DOHH2 (cell line): ENCODE results near the gene VPREB3.

Experiments
- H3F3A ChIP-seq: fragments of 200-600 bp; sonication (generic), shearing (Covaris generic); 2 replicates; pipeline ENCODE4 v1.6.0; 2016; ENCODE audit warnings: antibody characterized with exemption, mild to moderate bottlenecking; ENCODE audit not compliant: control insufficient read depth, insufficient read depth
- H3K27ac ChIP-seq: fragments of 200-600 bp; sonication (generic); 2 replicates; pipeline ENCODE4 v1.5.1; 2014; ENCODE audit warnings: low read depth, mild to moderate bottlenecking, low read length, moderate library complexity
- H3K27me3 ChIP-seq: fragments of 200-600 bp; sonication (generic); 2 replicates; pipeline ENCODE4 v1.6.1; 2014; ENCODE audit warnings: mild to moderate bottlenecking, low read length, mixed read lengths; ENCODE audit not compliant: control insufficient read depth
- H3K36me3 ChIP-seq: fragments of 200-600 bp; sonication (generic); 2 replicates; pipeline ENCODE4 v1.6.1; 2014; ENCODE audit warnings: mild to moderate bottlenecking, low read length, moderate library complexity, mixed read lengths; ENCODE audit not compliant: control insufficient read depth
- H3K4me1 ChIP-seq: fragments of 200-600 bp; sonication (generic); 2 replicates; pipeline ENCODE4 v1.6.1; 2014; ENCODE audit warnings: mild to moderate bottlenecking, low read length, mixed read lengths; ENCODE audit not compliant: control insufficient read depth
- H3K4me2 ChIP-seq: fragments of 200-600 bp; sonication (generic); 2 replicates; pipeline ENCODE4 v1.6.0; 2014; ENCODE audit warnings: mild to moderate bottlenecking, low read length, moderate library complexity
- H3K4me3 ChIP-seq: fragments of 200-600 bp; sonication (generic); 2 replicates; pipeline ENCODE4 v1.5.1; 2014; ENCODE audit warnings: mild to moderate bottlenecking, low read length, mixed read lengths
- H3K79me2 ChIP-seq: fragments of 200-600 bp; sonication (generic); 2 replicates; pipeline ENCODE4 v1.6.1; 2014; ENCODE audit warnings: mild to moderate bottlenecking, low read length, mixed read lengths; ENCODE audit not compliant: control insufficient read depth
- H3K9me2 ChIP-seq: fragments of 200-600 bp; sonication (generic); replicated peaks from 2 replicates; pipeline ENCODE4 v1.6.1; 2014; ENCODE audit warnings: mild to moderate bottlenecking, low read length, mixed read lengths; ENCODE audit not compliant: control insufficient read depth
- H3K9me3 ChIP-seq: fragments of 200-600 bp; sonication (generic); 2 replicates; pipeline ENCODE4 v1.6.1; 2014; ENCODE audit warnings: antibody characterized with exemption, low read length, mixed read lengths; ENCODE audit not compliant: control insufficient read depth, insufficient read depth
- H4K20me1 ChIP-seq: fragments of 200-600 bp; sonication (generic); 2 replicates; pipeline ENCODE4 v1.6.0; 2014; ENCODE audit warnings: low read depth, mild to moderate bottlenecking, antibody characterized with exemption, low read length, moderate library complexity; ENCODE audit not compliant: control insufficient read depth, insufficient read depth
- CTCF ChIP-seq: fragments of 200-600 bp; sonication (generic); IDR thresholded peaks from one replicate; pipeline ENCODE4 v1.5.1; 2014; ENCODE audit warnings: antibody characterized with exemption, mild to moderate bottlenecking, low read depth, low read length; ENCODE audit not compliant: poor library complexity, severe bottlenecking
- EZH2phosphoT487 ChIP-seq: fragments of 200-600 bp; sonication (generic); IDR thresholded peaks from 2 replicates; pipeline ENCODE4 v1.6.1; 2017; ENCODE audit warnings: borderline replicate concordance, mild to moderate bottlenecking, antibody characterized with exemption, low read length, moderate library complexity, mixed read lengths

The VPREB3 gene

DNA sequence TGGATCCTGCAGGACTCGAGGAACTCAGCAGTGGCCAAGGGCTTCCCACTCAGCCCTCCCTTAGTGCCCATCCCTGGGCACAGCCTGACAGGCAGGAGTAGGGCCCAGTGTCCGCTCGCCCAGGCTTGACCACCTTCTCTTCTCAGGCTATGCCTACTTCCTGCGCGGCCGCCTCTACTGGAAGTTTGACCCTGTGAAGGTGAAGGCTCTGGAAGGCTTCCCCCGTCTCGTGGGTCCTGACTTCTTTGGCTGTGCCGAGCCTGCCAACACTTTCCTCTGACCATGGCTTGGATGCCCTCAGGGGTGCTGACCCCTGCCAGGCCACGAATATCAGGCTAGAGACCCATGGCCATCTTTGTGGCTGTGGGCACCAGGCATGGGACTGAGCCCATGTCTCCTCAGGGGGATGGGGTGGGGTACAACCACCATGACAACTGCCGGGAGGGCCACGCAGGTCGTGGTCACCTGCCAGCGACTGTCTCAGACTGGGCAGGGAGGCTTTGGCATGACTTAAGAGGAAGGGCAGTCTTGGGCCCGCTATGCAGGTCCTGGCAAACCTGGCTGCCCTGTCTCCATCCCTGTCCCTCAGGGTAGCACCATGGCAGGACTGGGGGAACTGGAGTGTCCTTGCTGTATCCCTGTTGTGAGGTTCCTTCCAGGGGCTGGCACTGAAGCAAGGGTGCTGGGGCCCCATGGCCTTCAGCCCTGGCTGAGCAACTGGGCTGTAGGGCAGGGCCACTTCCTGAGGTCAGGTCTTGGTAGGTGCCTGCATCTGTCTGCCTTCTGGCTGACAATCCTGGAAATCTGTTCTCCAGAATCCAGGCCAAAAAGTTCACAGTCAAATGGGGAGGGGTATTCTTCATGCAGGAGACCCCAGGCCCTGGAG, 29.3 kb upstream of the VPREB3 start:
- Histone ChIP-seq H3K9me3 (no peaks in the 10 kb centered on the region), H3K4me2 (no peak overlapping the region), H3K9me2 (no peaks in the 10 kb centered on the region), H3K27ac (no peak overlapping the region), H3K27me3 (no peaks in the 10 kb centered on the region), H3K4me3 (no peak overlapping the region), H3K36me3 (peaks cover 12% of the 10 kb centered on the region), H3K4me1 (peaks cover 20% of the 10 kb centered on the region), H3K79me2 (peaks cover 19% of the 10 kb centered on the region), H4K20me1 (peaks cover 10% of the 10 kb centered on the region), H3F3A (peaks cover 2% of the 10 kb centered on the region; the same call in 1 of the 2 replicates)
- TF ChIP-seq CTCF: no peak
- TF ChIP-seq EZH2phosphoT487: no peak

DNA sequence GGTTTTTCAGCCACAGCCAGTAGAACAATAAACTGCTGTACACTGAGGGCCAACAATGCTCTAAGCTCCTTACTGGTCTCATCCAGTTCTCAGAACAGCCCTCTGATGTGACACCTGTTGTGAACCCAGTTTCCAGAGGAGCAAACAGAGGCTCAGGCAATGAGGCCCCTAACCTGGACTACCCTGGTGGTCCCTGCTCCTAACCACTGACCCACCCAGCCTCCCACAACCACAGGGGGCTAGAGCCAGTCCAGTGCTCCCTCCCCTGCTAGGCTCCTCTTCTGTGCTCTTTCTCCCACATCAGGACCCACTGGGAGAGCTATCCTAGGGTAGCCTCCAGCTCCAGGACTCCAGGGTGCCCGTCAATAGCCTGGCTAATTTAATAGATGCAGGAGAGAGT, 28.5 kb upstream of the VPREB3 start:
- Histone ChIP-seq H3K4me1 (peaks cover 12% of the 10 kb centered on the region), H3K79me2 (peaks cover 11% of the 10 kb centered on the region), H3K27ac (no peak overlapping the region), H4K20me1 (peaks cover 3% of the 10 kb centered on the region), H3F3A (peaks cover 2% of the 10 kb centered on the region; the same call in 1 of the 2 replicates), H3K4me2 (no peak overlapping the region), H3K9me2 (no peaks in the 10 kb centered on the region), H3K36me3 (peaks cover 4% of the 10 kb centered on the region), H3K27me3 (no peaks in the 10 kb centered on the region), H3K9me3 (no peaks in the 10 kb centered on the region), H3K4me3 (no peak overlapping the region)
- TF ChIP-seq CTCF: no peak
- TF ChIP-seq EZH2phosphoT487: no peak

DNA sequence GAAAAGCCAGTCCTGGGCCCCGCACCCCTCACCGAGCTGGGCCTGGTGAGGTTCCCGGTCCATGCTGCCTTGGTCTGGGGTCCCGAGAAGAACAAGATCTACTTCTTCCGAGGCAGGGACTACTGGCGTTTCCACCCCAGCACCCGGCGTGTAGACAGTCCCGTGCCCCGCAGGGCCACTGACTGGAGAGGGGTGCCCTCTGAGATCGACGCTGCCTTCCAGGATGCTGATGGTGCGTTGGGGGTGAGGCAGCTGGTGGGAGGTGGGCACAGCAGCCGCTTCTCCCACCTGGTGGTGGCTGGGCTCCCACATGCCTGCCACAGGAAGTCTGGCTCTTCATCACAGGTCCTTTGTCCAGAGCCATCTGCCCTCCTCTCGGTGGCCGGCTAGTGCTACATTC, 28.0 kb upstream of the VPREB3 start:
- H3F3A ChIP-seq: peaks cover 2% of the 10 kb centered on the region; the same call in 1 of the 2 replicates
- H3K4me2 ChIP-seq: no peak overlapping the region
- H3K4me3 ChIP-seq: no peak overlapping the region
- peaks cover 11% of the 10 kb centered on the region for H3K4me1 ChIP-seq
- peaks cover 7% of the 10 kb centered on the region for H3K79me2 ChIP-seq
- H3K9me3 ChIP-seq: no peaks in the 10 kb centered on the region
- H3K27me3 ChIP-seq: no peaks in the 10 kb centered on the region
- H4K20me1 ChIP-seq: no peaks in the 10 kb centered on the region
- H3K36me3 ChIP-seq: no peaks in the 10 kb centered on the region; the same call in 1 of the 2 replicates
- H3K27ac ChIP-seq: no peak overlapping the region
- TF ChIP-seq CTCF (no peak), EZH2phosphoT487 (no peak)
- H3K9me2 ChIP-seq: no peaks in the 10 kb centered on the region
